ENCODE measurements around the gene MT1A. TPM values are rescaled to one million over a fixed set of nuclear protein-coding genes. Genes with fewer than 3 reads are reported as not detected.
"Not testable (repeated sequence)": the region's sequence is repeated elsewhere in the genome, so short reads cannot be mapped to it uniquely, and the experiment has no call there.

MT1A gene
- total RNA-seq, 2 donors from 2014 or later: 6.3 to 22.4 TPM

DNA sequence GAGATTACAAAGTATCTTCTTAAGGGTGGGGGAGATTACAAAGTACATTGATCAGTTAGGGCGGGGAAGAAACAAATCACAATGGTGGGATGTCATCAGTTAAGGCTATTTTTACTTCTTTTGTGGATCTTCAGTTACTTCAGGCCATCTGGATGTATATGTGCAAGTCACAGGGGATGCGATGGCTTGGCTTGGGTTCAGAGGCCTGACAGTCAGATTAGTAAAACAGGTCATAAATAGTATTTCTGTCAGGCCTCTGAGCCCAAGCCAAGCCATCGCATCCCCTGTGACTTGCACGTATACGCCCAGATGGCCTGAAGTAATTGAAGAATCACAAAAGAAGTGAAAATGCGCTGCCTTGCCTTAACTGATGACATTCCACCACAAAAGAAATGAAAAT, 36.1 kb downstream of the MT1A start:
- not testable (repeated sequence) for H3K9me3 Mint-ChIP-seq; ATAC-seq; H3K4me3 Mint-ChIP-seq; H3K27ac Mint-ChIP-seq; DNase-seq (ENCODE audit: low spot score); H3K36me3 Mint-ChIP-seq
- H3K27me3 Mint-ChIP-seq: peaks cover 27 to 42% of the 10 kb centered on the region in 2 donors
- peaks cover 18 to 19% of the 10 kb centered on the region in 2 donors for H3K4me1 Mint-ChIP-seq (ENCODE audit: low read depth in 2 of 2)

DNA sequence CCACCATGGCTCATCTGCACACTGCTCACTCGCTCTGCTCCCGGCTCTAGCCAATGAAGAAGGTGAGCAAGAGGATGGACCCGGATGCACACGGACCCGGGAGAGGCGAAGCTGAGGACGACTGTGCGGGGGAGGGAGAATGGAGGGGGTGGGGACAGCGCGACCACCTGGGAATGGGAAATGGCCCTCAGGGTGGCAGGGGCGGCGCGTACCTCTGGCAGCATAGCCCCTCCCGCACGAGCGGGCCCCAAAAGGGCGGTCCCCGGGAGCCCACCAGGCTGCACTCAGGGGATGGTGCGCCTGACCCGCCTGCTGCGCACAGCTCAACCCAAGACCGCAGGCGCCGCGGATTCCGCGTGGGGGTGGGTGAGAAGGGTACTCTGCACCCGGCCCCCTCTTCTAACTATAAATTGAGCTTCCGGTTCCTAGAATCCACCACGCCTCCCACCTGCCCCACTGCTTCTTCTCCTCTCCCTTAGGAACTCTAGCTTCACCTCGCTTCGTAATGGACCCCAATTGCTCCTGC, 37.3 kb downstream of the MT1A start:
- peak overlapping the region; percentile 47 to 65 for H3K27ac Mint-ChIP-seq
- peak; percentile 76 to 83 for ATAC-seq

DNA sequence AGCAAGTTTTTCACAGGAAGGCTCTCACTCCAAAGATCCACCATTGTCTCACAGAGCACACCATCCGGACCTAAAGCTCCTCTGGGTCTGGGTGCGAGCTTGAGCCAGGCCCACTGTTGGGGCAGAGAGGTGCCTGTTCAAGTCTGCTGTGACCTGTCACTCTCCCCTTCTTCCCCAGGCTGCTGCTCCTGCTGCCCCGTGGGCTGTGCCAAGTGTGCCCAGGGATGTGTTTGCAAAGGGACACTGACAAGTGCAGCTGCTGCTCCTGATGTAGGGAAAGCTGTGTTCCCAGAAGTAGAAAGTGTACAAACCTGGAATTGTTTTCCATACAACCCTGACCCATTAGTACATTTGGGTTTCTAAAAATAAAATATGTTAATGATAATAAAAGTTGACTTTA, 39.0 kb downstream of the MT1A start:
- H3K4me1 Mint-ChIP-seq (ENCODE audit: low read depth in 2 of 2): peaks cover 30 to 35% of the 10 kb centered on the region in 2 donors

More for the DNA sequence above, 37.3 kb downstream of the MT1A start:
- peaks cover 22 to 39% of the 10 kb centered on the region in 2 donors for H3K27me3 Mint-ChIP-seq
- no peaks in the 10 kb centered on the region for H3K9me3 Mint-ChIP-seq
- H3K4me3 Mint-ChIP-seq: peak overlapping the region; percentile 53
- no peaks in the 10 kb centered on the region for H3K36me3 Mint-ChIP-seq
- peaks cover 20 to 22% of the 10 kb centered on the region in 2 donors for H3K4me1 Mint-ChIP-seq (ENCODE audit: low read depth in 2 of 2)
- DNase-seq (ENCODE audit: low spot score): peak; percentile 77

DNA sequence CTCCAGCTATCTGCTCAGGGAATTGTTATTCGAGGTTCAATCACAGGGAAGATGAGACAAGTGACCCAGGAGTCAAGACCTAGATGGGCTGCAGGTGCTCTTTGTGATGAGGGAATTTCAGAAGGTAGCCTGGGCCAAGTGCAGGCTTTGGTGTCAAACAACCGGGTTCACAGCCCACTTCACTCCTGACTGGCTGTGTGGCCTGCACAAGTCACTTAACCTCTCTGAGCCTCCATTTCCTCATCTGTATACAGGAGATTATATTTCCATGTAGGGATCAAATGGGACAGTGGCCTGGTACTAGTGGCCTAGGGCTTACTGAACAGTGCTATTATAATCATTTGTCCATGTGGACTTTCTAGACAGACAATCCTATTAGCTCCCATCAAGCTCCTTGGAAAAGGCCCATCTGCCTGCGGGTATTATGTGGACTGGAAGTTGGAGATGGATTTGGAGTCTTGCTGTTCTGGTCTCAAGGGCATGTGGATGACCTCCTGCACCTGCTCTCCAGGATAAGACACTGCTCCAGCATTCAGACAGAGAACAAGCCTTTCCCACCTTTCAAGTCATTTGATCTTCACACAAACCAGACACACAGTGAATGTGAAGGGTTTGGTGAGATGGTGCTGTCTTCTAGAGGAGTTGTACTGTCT, 40.7 kb downstream of the MT1A start:
- ATAC-seq (no peak), DNase-seq (ENCODE audit: low spot score) (no peak)
- peak overlapping the region; percentile 49 to 57 for H3K27ac Mint-ChIP-seq
- peaks cover 33 to 51% of the 10 kb centered on the region in 2 donors for H3K4me1 Mint-ChIP-seq (ENCODE audit: low read depth in 2 of 2)
- H3K4me3 Mint-ChIP-seq: no peak overlapping the region
- H3K36me3 Mint-ChIP-seq: no peaks in the 10 kb centered on the region
- H3K9me3 Mint-ChIP-seq: no peaks in the 10 kb centered on the region
- peaks cover 10 to 13% of the 10 kb centered on the region in 2 donors for H3K27me3 Mint-ChIP-seq

More for the DNA sequence above, 39.0 kb downstream of the MT1A start:
- Mint-ChIP-seq H3K9me3 (no peaks in the 10 kb centered on the region), H3K27ac (no peak overlapping the region), H3K27me3 (peaks cover 14 to 28% of the 10 kb centered on the region in 2 donors), H3K36me3 (no peaks in the 10 kb centered on the region), H3K4me3 (no peak overlapping the region)
- DNase-seq (ENCODE audit: low spot score) (no peak), ATAC-seq (no peak)

DNA sequence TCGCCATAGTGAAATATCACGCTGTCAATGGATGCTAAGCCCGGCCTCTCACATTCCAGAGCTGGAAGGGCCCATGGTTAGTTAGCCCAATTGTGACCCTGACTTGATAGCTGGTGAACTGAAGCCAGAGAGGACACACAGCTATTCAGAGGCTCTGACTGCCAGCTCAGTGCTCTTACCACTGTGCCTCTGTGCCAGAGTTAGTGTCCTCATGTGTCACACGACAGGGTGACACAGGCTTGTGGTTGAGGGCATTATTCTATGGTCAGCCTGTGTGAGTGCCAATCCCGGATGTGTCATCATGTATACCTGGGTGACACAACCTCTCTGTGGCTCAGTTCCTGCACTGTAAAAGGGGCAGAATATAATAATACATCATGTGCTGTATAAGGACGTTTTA, 41.4 kb downstream of the MT1A start:
- H3K4me3 Mint-ChIP-seq: no peak overlapping the region
- no peaks in the 10 kb centered on the region for H3K36me3 Mint-ChIP-seq
- peaks cover 32 to 52% of the 10 kb centered on the region in 2 donors for H3K4me1 Mint-ChIP-seq (ENCODE audit: low read depth in 2 of 2)
- DNase-seq (ENCODE audit: low spot score): no peak
- peaks cover 7 to 9% of the 10 kb centered on the region in 2 donors for H3K27me3 Mint-ChIP-seq
- no peaks in the 10 kb centered on the region for H3K9me3 Mint-ChIP-seq
- ATAC-seq: peak; percentile 44 to 71
- H3K27ac Mint-ChIP-seq: peak overlapping the region; percentile 49 to 57

DNA sequence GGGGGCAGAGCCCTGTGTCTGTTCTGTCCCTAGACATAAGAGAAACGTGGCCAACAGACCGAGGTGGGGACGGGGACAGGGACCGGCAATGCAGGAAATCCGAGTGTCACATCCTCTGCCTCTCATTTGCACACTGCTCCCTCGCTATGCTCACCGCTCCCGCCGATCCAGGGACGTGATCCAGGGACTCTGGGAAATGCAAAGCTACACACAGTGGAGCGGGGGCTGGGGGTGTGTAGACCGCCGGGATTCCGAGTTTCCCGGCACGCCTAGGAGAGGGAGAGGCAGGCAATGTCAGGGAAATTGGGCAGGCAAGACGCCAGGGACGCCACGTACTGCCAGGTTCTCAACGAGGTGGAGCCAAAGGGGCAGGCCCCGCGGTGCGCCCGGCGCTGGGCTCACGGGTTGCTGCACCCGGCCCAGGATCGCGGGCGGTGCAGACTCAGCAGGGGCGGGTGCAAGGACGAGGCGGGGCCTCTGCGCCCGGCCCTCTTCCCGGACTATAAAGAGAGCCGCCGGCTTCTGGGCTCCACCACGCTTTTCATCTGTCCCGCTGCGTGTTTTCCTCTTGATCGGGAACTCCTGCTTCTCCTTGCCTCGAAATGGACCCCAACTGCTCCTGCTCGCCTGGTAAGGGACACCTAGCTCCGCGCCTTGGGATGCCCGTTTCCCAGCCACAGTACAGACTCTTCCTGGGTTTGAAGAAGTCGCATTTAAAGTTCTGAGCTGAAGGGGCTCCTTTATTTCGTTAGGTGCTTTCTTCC, 43.7 kb downstream of the MT1A start, which contains the start of gene MT1X:
Gene MT1X, plus strand, starts transcription at position 532 of the 764 bp plus-strand sequence. Its CDS starts 71 bp downstream, at position 603.
- Mint-ChIP-seq H3K27ac (peak within 1 kb of the TSS; percentile 88 to 95), H3K4me3 (peak within 1 kb of the TSS; percentile 97), H3K9me3 (no peaks in the 10 kb centered on the region), H3K36me3 (peaks cover 4% of the 10 kb centered on the region), H3K4me1 (ENCODE audit: low read depth in 2 of 2) (peaks cover 23 to 36% of the 10 kb centered on the region in 2 donors), H3K27me3 (no peaks in the 10 kb centered on the region)
- DNase-seq (ENCODE audit: low spot score) (peak; percentile 95), ATAC-seq (peak; percentile 97 to 98)

DNA sequence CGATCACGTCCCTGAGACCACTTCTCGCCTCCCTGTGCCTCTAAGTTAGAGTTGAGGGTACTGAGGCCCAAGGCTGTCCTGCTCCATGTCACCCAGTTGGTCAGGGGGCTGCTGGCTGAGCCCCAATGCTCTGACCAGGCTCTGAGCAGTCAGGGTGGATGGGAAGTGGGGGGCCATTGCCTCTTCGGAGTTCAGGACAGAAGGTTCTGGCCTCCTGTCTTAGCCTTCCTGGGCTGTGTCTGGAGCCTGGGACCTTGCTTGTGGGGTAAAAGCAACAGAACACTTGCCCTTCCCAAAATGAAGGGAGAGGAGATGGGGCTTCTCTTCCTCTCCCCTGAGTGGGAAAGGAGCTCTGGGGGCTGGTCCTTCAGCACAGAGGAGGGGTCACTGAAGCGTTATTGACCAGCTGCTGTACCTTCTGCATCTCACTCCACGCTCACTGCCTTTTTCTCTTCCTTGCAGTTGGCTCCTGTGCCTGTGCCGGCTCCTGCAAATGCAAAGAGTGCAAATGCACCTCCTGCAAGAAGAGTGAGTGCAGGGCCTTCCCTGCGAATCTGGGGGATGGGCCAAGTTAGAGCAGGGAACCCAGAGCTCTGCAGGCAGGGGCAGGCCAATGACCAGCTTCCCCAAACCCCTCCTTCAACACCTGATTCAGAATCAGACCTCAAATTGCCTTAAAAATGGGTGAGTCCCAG, 44.4 kb downstream of the MT1A start:
- ATAC-seq (peak; percentile 2 to 17), DNase-seq (ENCODE audit: low spot score) (no peak)
- Mint-ChIP-seq H3K27ac (peak overlapping the region; percentile 88 to 95), H3K4me3 (peak overlapping the region; percentile 97), H3K36me3 (peaks cover 4% of the 10 kb centered on the region), H3K4me1 (ENCODE audit: low read depth in 2 of 2) (peaks cover 23 to 36% of the 10 kb centered on the region in 2 donors), H3K27me3 (no peaks in the 10 kb centered on the region), H3K9me3 (no peaks in the 10 kb centered on the region)

DNA sequence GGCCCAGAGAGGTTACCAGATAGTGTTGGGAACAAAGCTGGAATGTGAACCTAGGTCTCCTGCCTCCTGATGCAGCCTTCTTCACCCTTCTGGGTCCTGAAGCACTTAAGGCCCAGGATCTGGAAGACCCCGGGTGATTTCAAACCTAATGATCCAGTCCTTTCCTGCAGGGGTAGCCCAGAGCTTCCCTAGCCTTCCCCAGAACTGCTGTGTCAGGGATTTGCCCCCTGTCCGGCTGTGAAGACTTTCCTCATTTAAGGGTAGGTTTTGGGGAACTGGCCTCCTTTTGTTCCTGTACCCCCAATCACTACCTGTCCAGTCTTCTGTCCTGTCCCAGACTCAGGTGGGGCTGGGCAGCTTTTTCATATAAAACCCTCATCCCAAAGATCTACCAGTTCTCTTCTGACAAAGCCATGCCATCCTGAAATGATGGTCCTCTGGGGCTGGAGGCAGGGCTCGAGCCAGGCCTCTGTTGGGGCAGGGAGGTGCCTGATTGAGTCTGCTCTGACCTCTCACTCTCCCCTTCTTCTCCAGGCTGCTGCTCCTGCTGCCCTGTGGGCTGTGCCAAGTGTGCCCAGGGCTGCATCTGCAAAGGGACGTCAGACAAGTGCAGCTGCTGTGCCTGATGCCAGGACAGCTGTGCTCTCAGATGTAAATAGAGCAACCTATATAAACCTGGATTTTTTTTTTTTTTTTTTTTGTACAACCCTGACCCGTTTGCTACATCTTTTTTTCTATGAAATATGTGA, 45.1 kb downstream of the MT1A start:
- DNase-seq (ENCODE audit: low spot score) (no peak), ATAC-seq (no peak)
- peak overlapping the region; percentile 97 for H3K4me3 Mint-ChIP-seq
- H3K27me3 Mint-ChIP-seq: no peaks in the 10 kb centered on the region
- H3K4me1 Mint-ChIP-seq (ENCODE audit: low read depth in 2 of 2): peaks cover 23 to 36% of the 10 kb centered on the region in 2 donors
- H3K9me3 Mint-ChIP-seq: no peaks in the 10 kb centered on the region
- H3K27ac Mint-ChIP-seq: peak overlapping the region in 1 of 2 donors; percentile 6
- peaks cover 4% of the 10 kb centered on the region for H3K36me3 Mint-ChIP-seq

DNA sequence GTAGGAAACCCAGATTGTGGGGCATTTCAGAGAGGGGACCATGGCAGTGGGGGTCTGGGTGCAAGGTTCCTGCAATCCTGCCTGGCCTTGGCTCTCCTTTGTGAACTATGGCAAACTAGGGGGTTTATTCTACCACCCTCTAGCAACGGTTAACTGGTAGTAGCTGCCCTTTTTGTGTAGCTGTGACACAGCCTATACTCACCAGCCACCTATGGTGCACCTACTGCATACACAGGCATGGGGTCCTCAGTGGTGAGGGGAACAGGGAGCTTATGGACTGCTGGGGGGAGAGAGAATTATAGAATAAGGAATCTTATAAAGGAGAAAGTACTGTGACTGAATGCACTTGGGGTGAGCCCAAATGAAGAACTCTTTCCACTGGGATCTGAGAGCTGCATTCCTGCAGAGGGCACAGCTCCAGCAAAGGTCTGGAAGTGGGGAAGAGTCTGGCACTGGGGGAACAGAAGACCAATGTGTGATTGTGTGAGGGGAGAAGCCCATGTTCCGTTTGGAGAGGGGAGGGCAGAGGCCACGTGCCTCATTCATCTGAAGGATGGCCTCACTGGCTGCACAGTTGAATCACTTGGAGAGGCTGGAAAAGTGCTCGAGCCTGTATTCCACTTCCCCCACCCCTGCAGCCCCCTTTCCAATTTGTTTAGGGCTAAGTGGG, 45.9 kb downstream of the MT1A start:
- H3K4me1 Mint-ChIP-seq (ENCODE audit: low read depth in 2 of 2): peaks cover 23 to 36% of the 10 kb centered on the region in 2 donors
- no peaks in the 10 kb centered on the region for H3K9me3 Mint-ChIP-seq
- H3K4me3 Mint-ChIP-seq: peak overlapping the region; percentile 97
- peak overlapping the region in 1 of 2 donors; percentile 6 for H3K27ac Mint-ChIP-seq
- DNase-seq (ENCODE audit: low spot score) (no peak), ATAC-seq (no peak)
- peaks cover 4% of the 10 kb centered on the region for H3K36me3 Mint-ChIP-seq
- H3K27me3 Mint-ChIP-seq: peaks cover 0 to 2% of the 10 kb centered on the region in 2 donors

DNA sequence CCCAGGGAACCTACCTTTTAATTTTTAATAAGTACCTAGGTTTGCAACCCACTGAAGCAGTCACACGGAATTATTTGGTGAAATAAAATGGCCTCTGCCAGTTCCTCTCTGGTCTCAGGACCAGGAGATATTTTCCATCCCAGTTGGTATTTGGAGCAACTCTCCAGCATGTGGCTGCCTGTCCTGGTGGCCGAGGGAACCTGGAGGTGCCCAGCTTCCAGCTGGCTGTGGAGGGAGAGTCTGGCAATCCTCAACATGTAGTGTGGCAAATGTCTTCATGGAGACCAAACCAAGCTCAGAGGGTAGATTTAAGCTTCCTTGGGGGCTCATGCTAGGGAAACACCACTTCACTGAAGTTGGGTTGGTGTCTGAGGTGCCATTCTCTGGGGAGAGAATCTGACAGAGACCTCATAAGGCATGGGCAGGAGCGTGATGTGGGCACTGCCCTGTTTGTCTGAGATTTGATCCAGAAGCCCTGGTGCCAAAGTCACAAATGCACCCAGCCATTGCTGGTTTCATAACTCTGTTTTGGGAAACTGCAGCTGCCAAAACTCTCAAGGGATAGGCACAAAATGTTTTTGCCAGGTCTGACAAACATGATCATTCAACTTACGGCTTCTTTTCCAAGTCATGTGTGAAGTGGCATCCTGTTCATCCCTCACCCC, 46.6 kb downstream of the MT1A start:
- peaks cover 4% of the 10 kb centered on the region for H3K36me3 Mint-ChIP-seq
- H3K27ac Mint-ChIP-seq: no peak overlapping the region
- peaks cover 18 to 30% of the 10 kb centered on the region in 2 donors for H3K4me1 Mint-ChIP-seq (ENCODE audit: low read depth in 2 of 2)
- H3K9me3 Mint-ChIP-seq: no peaks in the 10 kb centered on the region
- peaks cover 0 to 2% of the 10 kb centered on the region in 2 donors for H3K27me3 Mint-ChIP-seq
- ATAC-seq (no peak), DNase-seq (ENCODE audit: low spot score) (no peak)
- no peak overlapping the region for H3K4me3 Mint-ChIP-seq

DNA sequence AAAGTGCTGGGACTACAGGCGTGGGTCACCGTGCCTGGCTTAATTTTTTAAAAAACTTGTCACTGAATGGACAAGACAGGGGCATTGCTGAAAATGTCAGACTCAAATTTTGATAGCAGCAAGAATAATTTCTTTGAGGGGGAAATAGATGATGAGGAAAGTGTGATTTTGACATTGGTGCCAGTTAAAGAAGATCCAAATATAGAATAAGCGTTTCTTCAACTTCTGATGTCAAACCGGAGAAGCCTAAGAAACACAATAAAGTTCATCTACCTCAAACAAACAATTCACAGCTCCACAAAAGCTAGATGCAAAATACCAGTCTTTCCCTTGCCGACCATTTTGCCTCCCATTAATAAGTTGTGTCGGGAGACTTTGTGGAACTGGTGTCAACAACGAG, 48.3 kb downstream of the MT1A start:
- H3K4me3 Mint-ChIP-seq: no peak overlapping the region
- ATAC-seq (no peak), DNase-seq (ENCODE audit: low spot score) (no peak)
- no peaks in the 10 kb centered on the region for H3K9me3 Mint-ChIP-seq
- H3K36me3 Mint-ChIP-seq: peaks cover 4% of the 10 kb centered on the region
- peaks cover 0 to 8% of the 10 kb centered on the region in 2 donors for H3K27me3 Mint-ChIP-seq
- peaks cover 13 to 24% of the 10 kb centered on the region in 2 donors for H3K4me1 Mint-ChIP-seq (ENCODE audit: low read depth in 2 of 2)
- no peak overlapping the region for H3K27ac Mint-ChIP-seq

DNA sequence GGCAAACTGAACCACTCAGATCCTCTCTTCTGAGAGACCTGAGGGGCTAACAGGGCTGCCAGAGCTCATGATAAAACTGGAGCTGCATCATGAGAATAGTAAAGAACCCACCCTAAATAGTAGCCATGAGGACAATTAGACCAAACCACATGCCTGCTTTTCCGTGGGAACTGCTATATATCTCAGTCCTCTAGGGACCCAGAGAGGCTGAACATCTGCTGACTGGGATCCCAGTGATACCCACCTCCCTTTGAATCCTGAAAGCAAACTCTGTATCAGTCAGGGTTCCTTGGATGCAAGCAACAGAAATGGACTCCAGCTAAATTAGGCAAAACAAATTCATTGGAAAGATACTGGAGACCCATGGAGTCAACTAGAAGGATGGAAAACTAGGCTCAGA, 50.3 kb downstream of the MT1A start:
- H3K4me3 Mint-ChIP-seq: no peak overlapping the region

More for the DNA sequence above, 50.3 kb downstream of the MT1A start:
- Mint-ChIP-seq H3K36me3 (peaks cover 4% of the 10 kb centered on the region), H3K27ac (no peak overlapping the region), H3K27me3 (peaks cover 0 to 8% of the 10 kb centered on the region in 2 donors), H3K4me1 (ENCODE audit: low read depth in 2 of 2) (peaks cover 5 to 6% of the 10 kb centered on the region in 2 donors), H3K9me3 (no peaks in the 10 kb centered on the region)
- ATAC-seq: no peak
- no peak for DNase-seq (ENCODE audit: low spot score)

Measured in natural killer cell treated with Interleukin-12 subunit alpha and Interleukin-12 subunit beta and Interleukin-15 and Interleukin-18, amount 100 ng/mL, for 72 hours (primary cell).